Upper lobe of left lung (tissue), 4 donors: Measurements from ENCODE around the gene ADAM12.

Experiments
- EP300 ChIP-seq, 4 donors: sonication (generic); formaldehyde crosslinking; IDR thresholded peaks; one replicate each; pipeline ENCODE4 v1.5.1; 2017; ENCODE audit warnings: antibody characterized with exemption in 4 of 4, control low read depth in 2 of 4
- POLR2A ChIP-seq, 4 donors: fragments of 450-650 bp; IDR thresholded peaks; one replicate each; pipeline ENCODE4 v1.5.1; 2016 to 2017; ENCODE audit warnings: antibody characterized with exemption in 4 of 4, mild to moderate bottlenecking in 2 of 4
- TF ChIP-seq, protein P1 (sequence below), 6 experiments: fragments of 450-650 bp in 4 of 6; fragments of 200-600 bp in 2 of 6; sonication (generic) in 2 of 6; IDR thresholded peaks; one replicate each; pipeline ENCODE4 v1.5.1; 2016 to 2019; ENCODE audit warnings: antibody characterized with exemption in 6 of 6

DNA sequence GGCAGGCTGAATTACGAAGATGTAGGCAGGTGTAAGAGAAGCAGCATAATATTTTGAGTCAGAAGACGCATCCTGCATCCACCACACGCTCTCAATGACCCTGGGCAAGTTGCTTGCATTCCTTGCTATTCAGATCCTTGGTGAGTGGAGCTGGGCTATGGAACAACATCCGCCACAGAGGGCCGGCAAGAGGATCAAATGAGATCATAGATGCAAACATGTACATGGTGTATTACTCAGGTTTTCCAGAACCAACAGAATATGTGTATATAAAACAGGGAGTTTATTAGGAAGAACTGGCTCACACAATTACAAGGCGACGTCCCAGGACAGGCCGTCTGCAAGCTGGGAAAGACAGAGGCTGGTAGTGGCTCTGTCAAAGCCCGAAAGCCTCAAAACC is 51.5 kb downstream of the ADAM12 start:
- TF ChIP-seq, protein P1, sequence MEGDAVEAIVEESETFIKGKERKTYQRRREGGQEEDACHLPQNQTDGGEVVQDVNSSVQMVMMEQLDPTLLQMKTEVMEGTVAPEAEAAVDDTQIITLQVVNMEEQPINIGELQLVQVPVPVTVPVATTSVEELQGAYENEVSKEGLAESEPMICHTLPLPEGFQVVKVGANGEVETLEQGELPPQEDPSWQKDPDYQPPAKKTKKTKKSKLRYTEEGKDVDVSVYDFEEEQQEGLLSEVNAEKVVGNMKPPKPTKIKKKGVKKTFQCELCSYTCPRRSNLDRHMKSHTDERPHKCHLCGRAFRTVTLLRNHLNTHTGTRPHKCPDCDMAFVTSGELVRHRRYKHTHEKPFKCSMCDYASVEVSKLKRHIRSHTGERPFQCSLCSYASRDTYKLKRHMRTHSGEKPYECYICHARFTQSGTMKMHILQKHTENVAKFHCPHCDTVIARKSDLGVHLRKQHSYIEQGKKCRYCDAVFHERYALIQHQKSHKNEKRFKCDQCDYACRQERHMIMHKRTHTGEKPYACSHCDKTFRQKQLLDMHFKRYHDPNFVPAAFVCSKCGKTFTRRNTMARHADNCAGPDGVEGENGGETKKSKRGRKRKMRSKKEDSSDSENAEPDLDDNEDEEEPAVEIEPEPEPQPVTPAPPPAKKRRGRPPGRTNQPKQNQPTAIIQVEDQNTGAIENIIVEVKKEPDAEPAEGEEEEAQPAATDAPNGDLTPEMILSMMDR (IDR thresholded peaks at IDR 0.05), result no peak
- no peak for TF ChIP-seq POLR2A (IDR thresholded peaks at IDR 0.05)
- no peak for TF ChIP-seq EP300 (IDR thresholded peaks at IDR 0.05)
